IMR-90 (cell line): ENCODE measurements around the gene SGK2.

Experiments used
- MAFK ChIP-seq: IDR thresholded peaks from 2 replicates; pipeline ENCODE4 v1.6.1; 2012; ENCODE audit warnings: low read depth, low read length, improper control_type of control experiment
- MXI1 ChIP-seq: IDR thresholded peaks from 2 replicates; pipeline ENCODE4 v1.6.1; 2012; ENCODE audit warnings: low read depth, mild to moderate bottlenecking, low read length, moderate library complexity, borderline replicate concordance
- NFE2L2 ChIP-seq: fragments of 150-350 bp; IDR thresholded peaks from 2 replicates; pipeline ENCODE4 v1.6.1; 2016; ENCODE audit warnings: low read depth, mild to moderate bottlenecking, low read length
- POLR2A ChIP-seq: IDR thresholded peaks from 2 replicates; pipeline ENCODE4 v1.6.1; 2012; ENCODE audit warnings: mild to moderate bottlenecking, low read depth, low read length
- RAD21 ChIP-seq: IDR thresholded peaks from 2 replicates; pipeline ENCODE4 v1.6.1; 2012; ENCODE audit warnings: low read length, improper control_type of control experiment
- RFX5 ChIP-seq: IDR thresholded peaks from 2 replicates; pipeline ENCODE4 v1.8.0; 2012; ENCODE audit warnings: low read depth, mild to moderate bottlenecking, low read length, moderate library complexity
- TF ChIP-seq, protein P1 (sequence below): conservative IDR thresholded peaks from 2 replicates; pipeline ENCODE4 v1.5.1; 2012; ENCODE audit warnings: mild to moderate bottlenecking, low read depth, low read length, improper control_type of control experiment
- TF ChIP-seq, protein P2 (sequence below): fragments of 150-350 bp; IDR thresholded peaks from 2 replicates; pipeline ENCODE4 v1.6.1; 2017; ENCODE audit warnings: mild to moderate bottlenecking, antibody characterized with exemption, low read length, low read depth

DNA sequence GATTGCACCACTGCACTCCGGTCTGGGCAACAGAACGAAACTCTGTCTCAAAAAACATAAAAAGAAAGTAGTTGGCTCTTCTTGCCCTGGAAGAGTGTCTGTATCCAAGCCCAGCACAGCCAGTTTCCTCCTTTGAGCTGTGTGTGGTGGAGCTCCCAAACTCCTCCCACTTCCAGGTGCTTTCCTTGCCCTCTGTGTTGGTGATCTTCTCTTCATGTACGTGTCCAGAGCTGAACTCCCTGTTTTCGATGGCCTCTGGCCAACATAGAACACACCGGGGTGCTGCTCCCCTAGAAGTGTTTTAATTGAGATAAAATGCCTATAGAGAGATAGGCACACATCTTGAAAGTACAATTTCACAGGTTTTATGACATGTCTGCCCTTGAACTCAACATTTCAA is 16.7 kb upstream of the SGK2 start:
- TF ChIP-seq, protein P1, sequence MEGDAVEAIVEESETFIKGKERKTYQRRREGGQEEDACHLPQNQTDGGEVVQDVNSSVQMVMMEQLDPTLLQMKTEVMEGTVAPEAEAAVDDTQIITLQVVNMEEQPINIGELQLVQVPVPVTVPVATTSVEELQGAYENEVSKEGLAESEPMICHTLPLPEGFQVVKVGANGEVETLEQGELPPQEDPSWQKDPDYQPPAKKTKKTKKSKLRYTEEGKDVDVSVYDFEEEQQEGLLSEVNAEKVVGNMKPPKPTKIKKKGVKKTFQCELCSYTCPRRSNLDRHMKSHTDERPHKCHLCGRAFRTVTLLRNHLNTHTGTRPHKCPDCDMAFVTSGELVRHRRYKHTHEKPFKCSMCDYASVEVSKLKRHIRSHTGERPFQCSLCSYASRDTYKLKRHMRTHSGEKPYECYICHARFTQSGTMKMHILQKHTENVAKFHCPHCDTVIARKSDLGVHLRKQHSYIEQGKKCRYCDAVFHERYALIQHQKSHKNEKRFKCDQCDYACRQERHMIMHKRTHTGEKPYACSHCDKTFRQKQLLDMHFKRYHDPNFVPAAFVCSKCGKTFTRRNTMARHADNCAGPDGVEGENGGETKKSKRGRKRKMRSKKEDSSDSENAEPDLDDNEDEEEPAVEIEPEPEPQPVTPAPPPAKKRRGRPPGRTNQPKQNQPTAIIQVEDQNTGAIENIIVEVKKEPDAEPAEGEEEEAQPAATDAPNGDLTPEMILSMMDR, result no peak
- TF ChIP-seq RFX5 (no peak), POLR2A (no peak), MXI1 (no peak), RAD21 (no peak), MAFK (no peak), NFE2L2 (no peak)
- TF ChIP-seq, protein P2, sequence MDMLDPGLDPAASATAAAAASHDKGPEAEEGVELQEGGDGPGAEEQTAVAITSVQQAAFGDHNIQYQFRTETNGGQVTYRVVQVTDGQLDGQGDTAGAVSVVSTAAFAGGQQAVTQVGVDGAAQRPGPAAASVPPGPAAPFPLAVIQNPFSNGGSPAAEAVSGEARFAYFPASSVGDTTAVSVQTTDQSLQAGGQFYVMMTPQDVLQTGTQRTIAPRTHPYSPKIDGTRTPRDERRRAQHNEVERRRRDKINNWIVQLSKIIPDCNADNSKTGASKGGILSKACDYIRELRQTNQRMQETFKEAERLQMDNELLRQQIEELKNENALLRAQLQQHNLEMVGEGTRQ, result no peak
